B cell (primary cell): ENCODE measurements around the gene CPNE1.

Source experiments
- CTCF ChIP-seq: fragments of 200-600 bp; IDR thresholded peaks from one replicate; pipeline ENCODE4 v1.8.0; 2022; ENCODE audit warnings: antibody characterized with exemption, mild to moderate bottlenecking
- EZH2 ChIP-seq: IDR thresholded peaks from 2 replicates; pipeline ENCODE4 v1.6.1; 2012; ENCODE audit warnings: borderline replicate concordance, low read depth, mild to moderate bottlenecking, moderate library complexity, low read length; ENCODE audit not compliant: insufficient read depth, poor library complexity, severe bottlenecking

GRCh38 chr20:35598899-35599775 is 65.6 kb downstream of the CPNE1 start:
- TF ChIP-seq EZH2, result no peak
- TF ChIP-seq CTCF, result no peak
